Measurements from ENCODE around the gene NDUFS5. TPM values are rescaled to one million over a fixed set of nuclear protein-coding genes. Genes with fewer than 3 reads are reported as not detected.
"Not testable (repeated sequence)": the region's sequence is repeated elsewhere in the genome, so short reads cannot be mapped to it uniquely, and the experiment has no call there.

The NDUFS5 gene
- total and polyA plus RNA-seq, 7 donors, result 525 to 1,407 (median 656) TPM

GRCh38 chr1:39061951-39062350 is 35.8 kb downstream of the NDUFS5 start:
- DNase-seq, result no peak
- no peak overlapping the region for H3K27ac ChIP-seq
- intact Hi-C loops (cut with DNase I), result no loop called here
- TF ChIP-seq POLR2AphosphoS5 (IDR thresholded peaks at IDR 0.05) (no peak), EP300 (IDR thresholded peaks at IDR 0.05) (no peak), POLR2A (IDR thresholded peaks at IDR 0.05) (no peak), CTCF (IDR thresholded peaks at IDR 0.05) (no peak)
- no peaks in the 10 kb centered on the region for H3K36me3 ChIP-seq
- H3K4me1 ChIP-seq, result no peaks in the 10 kb centered on the region
- no peaks in the 10 kb centered on the region for H3K9me3 ChIP-seq
- WGBS, 2 donors, result 53 to 79% methylated on average over 4 of the region's 4 CpGs
- H3K27me3 ChIP-seq, result no peaks in the 10 kb centered on the region
- H3K4me3 ChIP-seq, result no peak overlapping the region

- Histone ChIP-seq H3K4me1 (no peaks in the 10 kb centered on the region), H3K36me3 (no peaks in the 10 kb centered on the region), H3K27me3 (no peaks in the 10 kb centered on the region), H3K27ac (no peak overlapping the region), H3K4me3 (no peak overlapping the region), H3K9me3 (no peaks in the 10 kb centered on the region)
- DNase-seq, result no peak
- intact Hi-C loops (cut with DNase I), result no loop called here
- whole genome bisulfite sequencing, 2 donors, result 74 to 84% methylated on average over 7 of the region's 7 CpGs
- TF ChIP-seq CTCF (IDR thresholded peaks at IDR 0.05), result no peak
- no peak for TF ChIP-seq POLR2A (IDR thresholded peaks at IDR 0.05)
- TF ChIP-seq POLR2AphosphoS5 (IDR thresholded peaks at IDR 0.05), result no peak
- no peak for TF ChIP-seq EP300 (IDR thresholded peaks at IDR 0.05)
These were observed 37.0 kb downstream of the NDUFS5 start for GRCh38 chr1:39063191-39063590.

- no peak for DNase-seq
- Histone ChIP-seq H3K4me3 (no peak overlapping the region), H3K4me1 (no peaks in the 10 kb centered on the region), H3K9me3 (no peaks in the 10 kb centered on the region), H3K27me3 (no peaks in the 10 kb centered on the region), H3K36me3 (no peaks in the 10 kb centered on the region), H3K27ac (no peak overlapping the region)
- intact Hi-C loops (cut with DNase I), result no loop called here
- whole genome bisulfite sequencing, 2 donors, result 15 to 60% methylated on average over 6 of the region's 6 CpGs
- no peak for TF ChIP-seq CTCF (IDR thresholded peaks at IDR 0.05)
These were observed 37.6 kb downstream of the NDUFS5 start for GRCh38 chr1:39063775-39064174.

GRCh38 chr1:39065542-39065941 is 39.4 kb downstream of the NDUFS5 start:
- Histone ChIP-seq H3K27ac (no peak overlapping the region), H3K4me3 (no peak overlapping the region), H3K4me1 (no peaks in the 10 kb centered on the region), H3K36me3 (no peaks in the 10 kb centered on the region), H3K9me3 (no peaks in the 10 kb centered on the region), H3K27me3 (no peaks in the 10 kb centered on the region)
- 15 to 66% methylated on average over 3 of the region's 3 CpGs for WGBS, 2 donors
- no peak for DNase-seq
- TF ChIP-seq EP300 (IDR thresholded peaks at IDR 0.05), result no peak
- TF ChIP-seq CTCF (IDR thresholded peaks at IDR 0.05), result no peak
- TF ChIP-seq POLR2AphosphoS5 (IDR thresholded peaks at IDR 0.05), result no peak
- TF ChIP-seq POLR2A (IDR thresholded peaks at IDR 0.05), result no peak
- intact Hi-C loops (cut with DNase I), result no loop called here

GRCh38 chr1:39068227-39068626 is 42.1 kb downstream of the NDUFS5 start:
- DNase-seq; intact Hi-C loops (cut with DNase I): not testable (repeated sequence)

GRCh38 chr1:39071557-39071956 is 45.4 kb downstream of the NDUFS5 start:
- intact Hi-C loops (cut with DNase I); H3K27me3 ChIP-seq; H3K36me3 ChIP-seq; H3K4me3 ChIP-seq; H3K9me3 ChIP-seq; H3K4me1 ChIP-seq; DNase-seq; H3K27ac ChIP-seq: not testable (repeated sequence)

More at GRCh38 chr1:39068227-39068626, 42.1 kb downstream of the NDUFS5 start:
- WGBS, 2 donors, result 96 to 97% methylated on average over 7 of the region's 7 CpGs
- H3K36me3 ChIP-seq, H3K9me3 ChIP-seq, H3K27ac ChIP-seq, H3K4me3 ChIP-seq, H3K4me1 ChIP-seq, H3K27me3 ChIP-seq: not testable (repeated sequence)

Data from sigmoid colon (tissue), 7 donors.